Right lung (tissue), 5 donors: ENCODE results near the gene TDRD12. TPM values are rescaled to one million over a fixed set of nuclear protein-coding genes. Genes with fewer than 3 reads are reported as not detected.
"Not testable (repeated sequence)": the region's sequence is repeated elsewhere in the genome, so short reads cannot be mapped to it uniquely, and the experiment has no call there.

Experiments
- DNase-seq, 2 donors: peaks; one replicate each; pipeline ENCODE4 v3.0.0-alpha.2; 2013
- polyA plus RNA-seq, 5 donors: library from polyadenylated mRNA; unstranded; fragments of 120-200 nt; gene quantifications; one replicate each; pipeline versions ENCODE4 v1.2.1 to v1.2.3, GENCODE V29; 2013; ENCODE audit warnings: inconsistent platforms in 1 of 5, low replicate concordance in 1 of 5; ENCODE audit not compliant: insufficient read length in 5 of 5, insufficient read depth in 1 of 5

Gene TDRD12
- polyA plus RNA-seq, 5 donors: 0.33 to 0.85 (median 0.60) TPM

- no peak for DNase-seq
Measured at GRCh38 chr19:32830231-32831014, 110.9 kb downstream of the TDRD12 start.

GRCh38 chr19:32831611-32832010, 112.0 kb downstream of the TDRD12 start:
- DNase-seq: no peak

GRCh38 chr19:32832094-32832493, 112.5 kb downstream of the TDRD12 start:
- DNase-seq: not testable (repeated sequence)

- not testable (repeated sequence) for DNase-seq
Measured at GRCh38 chr19:32832825-32833224, 113.3 kb downstream of the TDRD12 start.

GRCh38 chr19:32833388-32833787, 113.8 kb downstream of the TDRD12 start:
- not testable (repeated sequence) for DNase-seq

- DNase-seq: no peak
Measured at GRCh38 chr19:32837531-32837930, 118.0 kb downstream of the TDRD12 start.

- no peak for DNase-seq
Measured at GRCh38 chr19:32842061-32842460, 122.5 kb downstream of the TDRD12 start.

- DNase-seq: no peak
Measured at GRCh38 chr19:32843716-32844245, 124.2 kb downstream of the TDRD12 start.

GRCh38 chr19:32848035-32848434, 128.5 kb downstream of the TDRD12 start:
- DNase-seq: not testable (repeated sequence)

- DNase-seq: no peak
Measured at GRCh38 chr19:32852216-32852615, 132.6 kb downstream of the TDRD12 start.

GRCh38 chr19:32856818-32857217, 137.3 kb downstream of the TDRD12 start:
- DNase-seq: not testable (repeated sequence)

- DNase-seq: no peak
Measured at GRCh38 chr19:32857584-32857983, 138.0 kb downstream of the TDRD12 start.

- DNase-seq: no peak
Measured at GRCh38 chr19:32858155-32858554, 138.6 kb downstream of the TDRD12 start.

- no peak for DNase-seq
Measured at GRCh38 chr19:32858559-32858958, 139.0 kb downstream of the TDRD12 start.

GRCh38 chr19:32859591-32859990, 140.0 kb downstream of the TDRD12 start:
- DNase-seq: no peak

GRCh38 chr19:32861596-32861995, 142.0 kb downstream of the TDRD12 start:
- no peak for DNase-seq

- no peak for DNase-seq
Measured at GRCh38 chr19:32862173-32862572, 142.6 kb downstream of the TDRD12 start.

- no peak for DNase-seq
Measured at GRCh38 chr19:32862741-32863140, 143.2 kb downstream of the TDRD12 start.

GRCh38 chr19:32863301-32863700, 143.7 kb downstream of the TDRD12 start:
- DNase-seq: no peak

- no peak for DNase-seq
Measured at GRCh38 chr19:32863841-32864240, 144.3 kb downstream of the TDRD12 start.

GRCh38 chr19:32864318-32865007, 144.9 kb downstream of the TDRD12 start:
- no peak for DNase-seq

GRCh38 chr19:32865326-32865725, 145.8 kb downstream of the TDRD12 start:
- no peak for DNase-seq

- DNase-seq: no peak
Measured at GRCh38 chr19:32866061-32866460, 146.5 kb downstream of the TDRD12 start.
